ENCODE measurements around the gene SOBP.

SOBP gene

GRCh38 chr6:107645740-107646139 is 155.8 kb downstream of the SOBP start:
- H3K27ac ChIP-seq: no peak overlapping the region
- no peak for TF ChIP-seq CTCF (IDR thresholded peaks at IDR 0.05)
- TF ChIP-seq ZFX (IDR thresholded peaks at IDR 0.05; ENCODE audit: borderline replicate concordance): no peak

GRCh38 chr6:107646176-107646575 is 156.3 kb downstream of the SOBP start:
- TF ChIP-seq ZFX (IDR thresholded peaks at IDR 0.05; ENCODE audit: borderline replicate concordance) (no peak), CTCF (IDR thresholded peaks at IDR 0.05) (no peak)
- H3K27ac ChIP-seq: no peak overlapping the region

- H3K27ac ChIP-seq: no peak overlapping the region
- TF ChIP-seq ZFX (IDR thresholded peaks at IDR 0.05; ENCODE audit: borderline replicate concordance): no peak
- no peak for TF ChIP-seq CTCF (IDR thresholded peaks at IDR 0.05)
Measured at GRCh38 chr6:107646776-107647438, 157.0 kb downstream of the SOBP start.

- no peak overlapping the region for H3K27ac ChIP-seq
Measured at GRCh38 chr6:107647439-107647948, 157.6 kb downstream of the SOBP start.

GRCh38 chr6:107648983-107649382 is 159.1 kb downstream of the SOBP start:
- no peak overlapping the region for H3K27ac ChIP-seq
- TF ChIP-seq ZFX (IDR thresholded peaks at IDR 0.05; ENCODE audit: borderline replicate concordance) (no peak), CTCF (IDR thresholded peaks at IDR 0.05) (no peak)

More at GRCh38 chr6:107647439-107647948, 157.6 kb downstream of the SOBP start:
- no peak for TF ChIP-seq CTCF (IDR thresholded peaks at IDR 0.05)
- TF ChIP-seq ZFX (IDR thresholded peaks at IDR 0.05; ENCODE audit: borderline replicate concordance): no peak

- no peak for TF ChIP-seq ZFX (IDR thresholded peaks at IDR 0.05; ENCODE audit: borderline replicate concordance)
- TF ChIP-seq CTCF (IDR thresholded peaks at IDR 0.05): no peak
- no peak overlapping the region for H3K27ac ChIP-seq
Measured at GRCh38 chr6:107652526-107653182, 162.7 kb downstream of the SOBP start.

- TF ChIP-seq CTCF (IDR thresholded peaks at IDR 0.05) (no peak), ZFX (IDR thresholded peaks at IDR 0.05; ENCODE audit: borderline replicate concordance) (no peak)
- H3K27ac ChIP-seq: no peak overlapping the region
Measured at GRCh38 chr6:107653183-107653580, 163.3 kb downstream of the SOBP start.

All from 22Rv1 (cell line).